DND-41 (cell line): Measurements from ENCODE around the gene RPS27.
A peak's percentile ranks its signal among the peaks of the same experiment; 100 is the strongest.

Source experiments
- ATAC-seq: fragments of 200-7000 bp; cut with Tn5 transposase; 3 replicates; pipeline ENCODE4 v1.9.1; 2021; ENCODE audit warnings: low read depth; ENCODE audit not compliant: insufficient read depth
- DNase-seq: peaks from one replicate; pipeline ENCODE4 v3.0.0-alpha.2; 2020
- H2AFZ ChIP-seq: 2 replicates; pipeline ENCODE4 v1.6.0; 2012; ENCODE audit warnings: low read depth, low read length
- H3K27ac ChIP-seq: 2 replicates; pipeline ENCODE4 v1.5.1; 2012; ENCODE audit warnings: low read length, inconsistent platforms
- H3K27me3 ChIP-seq: fragments of 200-600 bp; sonication (generic); 2 replicates; pipeline ENCODE4 v1.6.0; 2012; ENCODE audit warnings: low read length, mild to moderate bottlenecking, inconsistent platforms; ENCODE audit not compliant: insufficient read depth, poor library complexity
- H3K36me3 ChIP-seq: 2 replicates; pipeline ENCODE4 v1.5.1; 2012; ENCODE audit warnings: low read length, inconsistent platforms; ENCODE audit not compliant: insufficient read depth
- H3K4me1 ChIP-seq: 2 replicates; pipeline ENCODE4 v1.5.1; 2012; ENCODE audit warnings: mild to moderate bottlenecking, low read length; ENCODE audit not compliant: insufficient read depth
- H3K4me2 ChIP-seq: 2 replicates; pipeline ENCODE4 v1.6.0; 2012; ENCODE audit warnings: mild to moderate bottlenecking, moderate library complexity, low read length, inconsistent platforms; ENCODE audit not compliant: insufficient read depth
- H3K4me3 ChIP-seq, 2 experiments: fragments of 200-600 bp in 1 of 2; shearing (Covaris generic) in 1 of 2; 2 replicates each; pipeline ENCODE4 v1.5.1; 2012 to 2016; ENCODE audit warnings: inconsistent platforms in 2 of 2, low read length in 2 of 2, mild to moderate bottlenecking in 2 of 2, low read depth in 1 of 2, moderate library complexity in 1 of 2
- H3K79me2 ChIP-seq: 2 replicates; pipeline ENCODE4 v1.6.0; 2012; ENCODE audit warnings: low read length, inconsistent platforms; ENCODE audit not compliant: insufficient read depth
- H3K9ac ChIP-seq: 2 replicates; pipeline ENCODE4 v1.6.0; 2012; ENCODE audit warnings: low read depth, mild to moderate bottlenecking, inconsistent platforms, low read length, moderate library complexity
- H3K9me3 ChIP-seq: 2 replicates; pipeline ENCODE4 v1.5.1; 2012; ENCODE audit warnings: low read length, moderate library complexity, mild to moderate bottlenecking, inconsistent platforms; ENCODE audit not compliant: insufficient read depth, severe bottlenecking
- H4K20me1 ChIP-seq: 2 replicates; pipeline ENCODE4 v1.6.0; 2012; ENCODE audit warnings: low read length; ENCODE audit not compliant: insufficient read depth
- EZH2 ChIP-seq: IDR thresholded peaks from 3 replicates; pipeline ENCODE4 v1.6.1; 2012; ENCODE audit warnings: borderline replicate concordance, low read depth, mild to moderate bottlenecking, moderate library complexity, low read length, inconsistent platforms; ENCODE audit not compliant: severe bottlenecking
- TF ChIP-seq, protein P1 (sequence below): IDR thresholded peaks from 2 replicates; pipeline ENCODE4 v1.5.1; 2012; ENCODE audit warnings: borderline replicate concordance, low read length, moderate library complexity, mild to moderate bottlenecking; ENCODE audit not compliant: poor library complexity, severe bottlenecking; ENCODE audit errors: extremely low read depth

RPS27 gene

DNA sequence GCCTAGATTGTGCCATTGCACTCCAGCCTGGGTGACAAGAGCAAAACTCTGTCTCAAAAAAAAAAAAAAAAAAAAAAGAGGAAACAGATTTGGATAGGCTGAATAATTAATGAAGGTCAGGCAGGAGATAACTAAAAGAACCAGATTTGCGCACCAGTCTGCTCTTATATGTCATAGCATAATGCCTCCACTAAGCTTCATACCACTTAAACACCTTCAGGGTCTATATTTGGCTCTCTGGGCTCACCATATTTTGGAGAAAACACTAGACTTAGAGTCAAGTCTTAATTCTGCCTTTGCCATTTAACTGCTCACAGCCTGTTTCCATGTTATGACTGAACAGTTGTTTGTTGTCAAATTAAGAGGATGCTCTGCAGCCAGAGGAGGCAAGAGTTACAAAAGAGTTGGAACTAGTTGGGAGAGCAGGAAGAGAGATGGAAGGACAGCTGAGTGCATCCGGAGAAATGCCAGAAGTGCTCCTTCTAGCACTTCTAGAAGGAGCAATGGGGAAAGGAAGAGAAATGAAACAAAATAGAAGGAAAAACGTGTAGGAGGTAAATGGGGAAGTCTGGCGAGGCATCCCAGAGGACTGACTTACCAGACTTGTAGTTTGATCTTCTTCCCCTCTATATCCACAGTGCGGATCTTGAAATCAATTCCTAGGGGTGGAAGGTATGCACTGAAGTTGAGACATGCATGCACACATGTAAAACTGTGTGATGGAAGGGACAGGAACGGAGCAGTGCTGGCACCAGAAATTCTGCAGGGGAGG lies 6.3 kb upstream of the RPS27 start:
- Histone ChIP-seq H3K4me2 (no peak overlapping the region), H3K27ac (no peak overlapping the region), H3K9me3 (no peaks in the 10 kb centered on the region), H3K4me3 (no peak overlapping the region), H4K20me1 (no peaks in the 10 kb centered on the region), H2AFZ (no peak overlapping the region), H3K36me3 (no peaks in the 10 kb centered on the region), H3K79me2 (no peaks in the 10 kb centered on the region), H3K4me1 (peaks cover 18% of the 10 kb centered on the region), H3K27me3 (no peaks in the 10 kb centered on the region), H3K9ac (no peak overlapping the region)
- DNase-seq (no peak), ATAC-seq (no peak)
- TF ChIP-seq EZH2 = no peak
- TF ChIP-seq, protein P1, sequence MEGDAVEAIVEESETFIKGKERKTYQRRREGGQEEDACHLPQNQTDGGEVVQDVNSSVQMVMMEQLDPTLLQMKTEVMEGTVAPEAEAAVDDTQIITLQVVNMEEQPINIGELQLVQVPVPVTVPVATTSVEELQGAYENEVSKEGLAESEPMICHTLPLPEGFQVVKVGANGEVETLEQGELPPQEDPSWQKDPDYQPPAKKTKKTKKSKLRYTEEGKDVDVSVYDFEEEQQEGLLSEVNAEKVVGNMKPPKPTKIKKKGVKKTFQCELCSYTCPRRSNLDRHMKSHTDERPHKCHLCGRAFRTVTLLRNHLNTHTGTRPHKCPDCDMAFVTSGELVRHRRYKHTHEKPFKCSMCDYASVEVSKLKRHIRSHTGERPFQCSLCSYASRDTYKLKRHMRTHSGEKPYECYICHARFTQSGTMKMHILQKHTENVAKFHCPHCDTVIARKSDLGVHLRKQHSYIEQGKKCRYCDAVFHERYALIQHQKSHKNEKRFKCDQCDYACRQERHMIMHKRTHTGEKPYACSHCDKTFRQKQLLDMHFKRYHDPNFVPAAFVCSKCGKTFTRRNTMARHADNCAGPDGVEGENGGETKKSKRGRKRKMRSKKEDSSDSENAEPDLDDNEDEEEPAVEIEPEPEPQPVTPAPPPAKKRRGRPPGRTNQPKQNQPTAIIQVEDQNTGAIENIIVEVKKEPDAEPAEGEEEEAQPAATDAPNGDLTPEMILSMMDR = no peak

DNA sequence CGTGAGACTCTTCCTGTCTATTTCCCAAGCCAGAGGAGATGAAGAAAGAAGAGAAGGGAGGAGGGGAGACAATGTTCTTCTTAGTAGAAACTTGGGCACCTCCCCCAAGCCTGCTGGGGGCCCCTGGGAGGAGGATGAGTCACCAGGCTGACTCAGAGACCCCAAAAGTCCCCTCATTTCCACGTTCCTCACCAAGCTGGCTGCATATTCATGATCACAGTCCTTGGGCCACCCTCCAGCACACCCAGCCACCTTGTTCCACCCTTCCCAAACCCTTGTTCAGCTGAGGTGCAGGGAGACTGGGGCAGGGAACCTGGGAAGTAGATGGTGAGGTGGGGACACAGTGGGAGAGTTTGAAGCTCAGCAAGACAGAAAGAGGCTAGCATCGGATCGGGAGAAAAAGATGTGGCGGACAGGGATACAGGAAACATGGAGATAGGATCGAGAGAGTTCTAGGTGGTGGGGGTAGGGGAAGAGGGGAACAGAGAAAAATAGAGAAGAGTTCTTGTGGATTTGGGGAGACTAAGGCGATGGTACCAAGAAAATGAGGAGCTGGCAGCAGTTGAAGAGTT lies 5.1 kb upstream of the RPS27 start:
- H2AFZ ChIP-seq = peak overlapping the region; percentile 19
- H3K4me1 ChIP-seq = peaks cover 25% of the 10 kb centered on the region
- H3K9me3 ChIP-seq = no peaks in the 10 kb centered on the region
- no peak overlapping the region for H3K4me3 ChIP-seq
- H4K20me1 ChIP-seq = no peaks in the 10 kb centered on the region
- no peak overlapping the region for H3K27ac ChIP-seq
- no peak overlapping the region for H3K4me2 ChIP-seq
- TF ChIP-seq EZH2 = no peak
- TF ChIP-seq, protein P1 = no peak
- H3K9ac ChIP-seq = no peak overlapping the region; the same call in 1 of the 2 replicates
- H3K36me3 ChIP-seq = no peaks in the 10 kb centered on the region
- no peaks in the 10 kb centered on the region for H3K79me2 ChIP-seq
- H3K27me3 ChIP-seq = no peaks in the 10 kb centered on the region
- DNase-seq (no peak), ATAC-seq (no peak)

DNA sequence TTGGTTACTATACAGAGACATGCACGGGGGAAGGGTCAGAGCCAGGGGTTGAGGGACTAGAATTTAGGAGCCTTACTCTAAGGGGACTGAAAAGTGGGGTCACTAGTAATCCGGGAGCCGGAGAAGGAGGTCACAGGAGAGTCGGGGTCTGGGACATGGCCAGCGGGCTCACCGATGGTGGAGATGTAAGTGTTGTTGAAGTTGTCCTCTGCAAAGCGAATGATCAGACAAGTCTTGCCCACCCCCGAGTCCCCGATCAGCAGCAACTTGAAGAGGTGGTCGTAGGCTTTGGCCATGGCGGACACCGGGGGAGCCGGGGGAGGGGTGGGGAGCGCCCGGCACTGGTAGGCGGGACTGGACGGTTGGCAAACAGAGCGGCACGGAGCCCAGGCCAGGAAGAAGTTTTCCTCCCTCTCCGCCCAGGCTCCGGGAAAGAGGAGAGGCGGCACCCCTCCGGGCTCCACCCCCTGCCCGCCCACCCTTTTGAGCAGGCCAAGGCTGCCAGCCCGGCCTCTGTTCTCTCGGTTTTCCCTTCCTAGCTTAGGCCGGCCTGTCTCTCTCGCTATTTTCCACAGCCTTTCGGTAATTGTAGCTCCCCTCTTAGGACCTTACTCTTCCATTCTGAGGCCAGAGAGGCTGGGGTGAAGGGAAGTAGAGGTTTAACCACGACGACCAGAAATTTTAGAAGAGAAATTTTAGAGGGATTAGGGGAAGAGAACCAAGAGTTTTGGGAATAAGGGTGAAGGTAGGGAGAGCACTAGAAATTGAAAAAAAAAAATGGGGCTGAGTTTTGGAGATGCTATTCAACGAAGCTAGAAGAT lies 4.4 kb upstream of the RPS27 start, which contains the start of gene RAB13:
Gene RAB13, minus strand, starts transcription at position 399 of the 821 bp plus-strand sequence. Its CDS starts 103 bp downstream, at position 296.
- ATAC-seq (no peak), DNase-seq (no peak)
- Histone ChIP-seq H3K79me2 (peaks cover 6% of the 10 kb centered on the region), H3K4me1 (peaks cover 26% of the 10 kb centered on the region), H3K9ac (peak within 1 kb of the TSS; percentile 15), H3K36me3 (peaks cover 3% of the 10 kb centered on the region), H4K20me1 (peaks cover 2% of the 10 kb centered on the region; the same call in 1 of the 2 replicates), H3K27ac (peak within 1 kb of the TSS; percentile 42; the same call in 1 of the 2 replicates), H3K4me2 (peak within 1 kb of the TSS; percentile 57), H3K4me3 (0 out of 4 replicates have a peak within 1 kb of the TSS, but pooled peaks of 1 of the 2 experiments have one; percentile 21), H3K9me3 (no peaks in the 10 kb centered on the region), H3K27me3 (no peaks in the 10 kb centered on the region), H2AFZ (peak within 1 kb of the TSS; percentile 86)
- TF ChIP-seq, protein P1 = no peak
- no peak for TF ChIP-seq EZH2
